ENCODE data around the gene MTHFD1L.

DNA sequence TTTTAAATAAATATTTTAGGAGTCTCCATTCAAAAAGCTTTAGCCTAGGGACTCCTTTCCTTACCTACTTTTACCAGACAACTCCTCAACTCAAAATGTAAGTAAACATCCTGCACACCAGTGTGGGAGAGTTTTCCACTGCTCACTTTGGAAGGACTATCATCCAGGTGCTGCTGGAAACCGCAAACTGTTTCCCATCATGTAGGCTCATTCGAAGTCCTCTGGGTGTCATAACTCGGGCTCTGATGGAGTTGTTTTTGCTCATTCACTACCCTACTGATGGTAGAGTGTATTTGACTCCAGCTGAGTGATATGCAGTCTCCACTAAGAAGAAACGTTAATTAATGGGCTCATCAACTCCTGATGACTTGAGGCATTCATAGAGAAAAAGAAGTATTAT lies 237.8 kb downstream of the MTHFD1L start:
- TF ChIP-seq, protein P1, sequence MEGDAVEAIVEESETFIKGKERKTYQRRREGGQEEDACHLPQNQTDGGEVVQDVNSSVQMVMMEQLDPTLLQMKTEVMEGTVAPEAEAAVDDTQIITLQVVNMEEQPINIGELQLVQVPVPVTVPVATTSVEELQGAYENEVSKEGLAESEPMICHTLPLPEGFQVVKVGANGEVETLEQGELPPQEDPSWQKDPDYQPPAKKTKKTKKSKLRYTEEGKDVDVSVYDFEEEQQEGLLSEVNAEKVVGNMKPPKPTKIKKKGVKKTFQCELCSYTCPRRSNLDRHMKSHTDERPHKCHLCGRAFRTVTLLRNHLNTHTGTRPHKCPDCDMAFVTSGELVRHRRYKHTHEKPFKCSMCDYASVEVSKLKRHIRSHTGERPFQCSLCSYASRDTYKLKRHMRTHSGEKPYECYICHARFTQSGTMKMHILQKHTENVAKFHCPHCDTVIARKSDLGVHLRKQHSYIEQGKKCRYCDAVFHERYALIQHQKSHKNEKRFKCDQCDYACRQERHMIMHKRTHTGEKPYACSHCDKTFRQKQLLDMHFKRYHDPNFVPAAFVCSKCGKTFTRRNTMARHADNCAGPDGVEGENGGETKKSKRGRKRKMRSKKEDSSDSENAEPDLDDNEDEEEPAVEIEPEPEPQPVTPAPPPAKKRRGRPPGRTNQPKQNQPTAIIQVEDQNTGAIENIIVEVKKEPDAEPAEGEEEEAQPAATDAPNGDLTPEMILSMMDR (IDR thresholded peaks at IDR 0.05; ENCODE audit: insufficient read depth, low read length, poor library complexity, severe bottlenecking) = no peak
- no peak for TF ChIP-seq EZH2phosphoT487 (conservative IDR thresholded peaks at IDR 0.05; ENCODE audit: low read length)

Measured in SU-DHL-6 (cell line).